Lower lobe of right lung (tissue), 2 donors: ENCODE measurements around the gene MAFG. TPM values are rescaled to one million over a fixed set of nuclear protein-coding genes. Genes with fewer than 3 reads are reported as not detected.

Experiments
- ATAC-seq, 2 donors: fragments of 200-7000 bp; cut with Tn5 transposase; one replicate each; pipeline ENCODE4 v1.9.1; 2020 to 2022; ENCODE audit warnings: mild to moderate bottlenecking in 2 of 2, moderate library complexity in 2 of 2
- DNase-seq: peaks from one replicate; pipeline ENCODE4 v3.0.0-alpha.2; 2020
- H3K27ac ChIP-seq: fragments of 200-600 bp; one replicate; pipeline ENCODE4 v1.8.0; 2022
- H3K27me3 ChIP-seq: fragments of 200-600 bp; one replicate; pipeline ENCODE4 v1.8.0; 2022; ENCODE audit warnings: low read depth
- H3K36me3 ChIP-seq: fragments of 200-600 bp; one replicate; pipeline ENCODE4 v1.8.0; 2022; ENCODE audit warnings: mild to moderate bottlenecking
- H3K4me1 ChIP-seq: fragments of 200-600 bp; one replicate; pipeline ENCODE4 v1.8.0; 2022
- H3K4me3 ChIP-seq: fragments of 200-600 bp; one replicate; pipeline ENCODE4 v1.8.0; 2022; ENCODE audit warnings: mild to moderate bottlenecking
- H3K9me3 ChIP-seq: fragments of 200-600 bp; one replicate; pipeline ENCODE4 v1.8.0; 2022
- CTCF ChIP-seq: fragments of 200-600 bp; IDR thresholded peaks from one replicate; pipeline ENCODE4 v1.8.0; 2022; ENCODE audit warnings: antibody characterized with exemption, mild to moderate bottlenecking
- intact Hi-C: fragments of 100-400 bp; cut with DNase I; formaldehyde crosslinking; loops from one replicate; pipeline ENCODE4 v1.11.0; 2022
- total RNA-seq: library from RNA; stranded (reverse); fragmentation: NEBNext Ultra II Directional; extraction: Animal tissue kit (Norgen Biotek cat#: 25700); gene quantifications from one replicate; pipeline ENCODE4 v1.2.1, GENCODE V29; 2021
- donor health status: DM: no; HTN: yes; CAD: no; lungs with severe emphysema.

MAFG gene
- total RNA-seq, 1 donor from 2014 or later = 30.7 TPM

GRCh38 chr17:81901167-81902022, 26.1 kb downstream of the MAFG start:
- Histone ChIP-seq H3K9me3 (no peaks in the 10 kb centered on the region), H3K27ac (no peak overlapping the region), H3K4me1 (peaks cover 14% of the 10 kb centered on the region), H3K4me3 (peak overlapping the region; percentile 40), H3K27me3 (peaks cover 4% of the 10 kb centered on the region), H3K36me3 (peaks cover 64% of the 10 kb centered on the region)
- DNase-seq = no peak
- intact Hi-C loops = no loop called here
- TF ChIP-seq CTCF = no peak
- ATAC-seq = no peak

GRCh38 chr17:81900181-81900820, 27.2 kb downstream of the MAFG start:
- no peak for ATAC-seq
- peaks cover 14% of the 10 kb centered on the region for H3K4me1 ChIP-seq
- no peak for DNase-seq
- H3K36me3 ChIP-seq = peaks cover 65% of the 10 kb centered on the region
- no peak overlapping the region for H3K27ac ChIP-seq
- H3K9me3 ChIP-seq = no peaks in the 10 kb centered on the region
- intact Hi-C loops = no loop called here
- no peak for TF ChIP-seq CTCF
- H3K27me3 ChIP-seq = peaks cover 4% of the 10 kb centered on the region
- no peak overlapping the region for H3K4me3 ChIP-seq

- DNase-seq (no peak), ATAC-seq (no peak)
- H3K36me3 ChIP-seq = peaks cover 65% of the 10 kb centered on the region
- intact Hi-C loops = no loop called here
- no peak overlapping the region for H3K4me3 ChIP-seq
- no peaks in the 10 kb centered on the region for H3K9me3 ChIP-seq
- TF ChIP-seq CTCF = no peak
- no peak overlapping the region for H3K27ac ChIP-seq
- peaks cover 14% of the 10 kb centered on the region for H3K4me1 ChIP-seq
- peaks cover 4% of the 10 kb centered on the region for H3K27me3 ChIP-seq
These were observed 27.9 kb downstream of the MAFG start for GRCh38 chr17:81899514-81900166.

- Histone ChIP-seq H3K27me3 (peaks cover 4% of the 10 kb centered on the region), H3K4me1 (peaks cover 14% of the 10 kb centered on the region), H3K4me3 (no peak overlapping the region), H3K36me3 (peaks cover 69% of the 10 kb centered on the region), H3K27ac (no peak overlapping the region), H3K9me3 (no peaks in the 10 kb centered on the region)
- ATAC-seq = no peak
- intact Hi-C loops = no loop called here
- DNase-seq = no peak
- TF ChIP-seq CTCF = no peak
These were observed 28.6 kb downstream of the MAFG start for GRCh38 chr17:81898885-81899284.

GRCh38 chr17:81898029-81898866, 29.3 kb downstream of the MAFG start:
- Histone ChIP-seq H3K9me3 (no peaks in the 10 kb centered on the region), H3K4me1 (peaks cover 14% of the 10 kb centered on the region), H3K4me3 (no peak overlapping the region), H3K36me3 (peaks cover 73% of the 10 kb centered on the region), H3K27me3 (peaks cover 4% of the 10 kb centered on the region), H3K27ac (no peak overlapping the region)
- no peak for ATAC-seq
- intact Hi-C loops = no loop called here
- DNase-seq = no peak
- no peak for TF ChIP-seq CTCF
